Measurements from ENCODE around the gene CDHR3.
"Not testable (repeated sequence)": the region's sequence is repeated elsewhere in the genome, so short reads cannot be mapped to it uniquely, and the experiment has no call there.

Gene CDHR3

GRCh38 chr7:105937411-105937810 lies 25.7 kb upstream of the CDHR3 start:
- H3K4me1 ChIP-seq (ENCODE audit: control insufficient read depth, insufficient read depth, low read length) = peaks cover 32% of the 10 kb centered on the region
- no peak overlapping the region for H3K9ac ChIP-seq (ENCODE audit: low read length)
- no peaks in the 10 kb centered on the region for H3K9me3 ChIP-seq (ENCODE audit: control insufficient read depth, low read length)
- no peak for DNase-seq (ENCODE audit: low read depth)
- H3K36me3 ChIP-seq (ENCODE audit: control insufficient read depth, insufficient read depth, low read length, severe bottlenecking) = no peaks in the 10 kb centered on the region
- H3K27me3 ChIP-seq (replicated peaks; ENCODE audit: control insufficient read depth, insufficient read depth, low read length) = no peaks in the 10 kb centered on the region
- no peak overlapping the region for H3K4me3 ChIP-seq (ENCODE audit: low read length)

GRCh38 chr7:105940109-105940508 lies 23.0 kb upstream of the CDHR3 start:
- no peak overlapping the region for H3K4me3 ChIP-seq (ENCODE audit: low read length)
- H3K9me3 ChIP-seq (ENCODE audit: control insufficient read depth, low read length) = no peaks in the 10 kb centered on the region
- no peak for DNase-seq (ENCODE audit: low read depth)
- H3K36me3 ChIP-seq (ENCODE audit: control insufficient read depth, insufficient read depth, low read length, severe bottlenecking) = no peaks in the 10 kb centered on the region
- H3K4me1 ChIP-seq (ENCODE audit: control insufficient read depth, insufficient read depth, low read length) = peaks cover 11% of the 10 kb centered on the region
- H3K27me3 ChIP-seq (replicated peaks; ENCODE audit: control insufficient read depth, insufficient read depth, low read length) = no peaks in the 10 kb centered on the region
- no peak overlapping the region for H3K9ac ChIP-seq (ENCODE audit: low read length)

- no peak overlapping the region for H3K9ac ChIP-seq (ENCODE audit: low read length)
- no peak for DNase-seq (ENCODE audit: low read depth)
- H3K36me3 ChIP-seq (ENCODE audit: control insufficient read depth, insufficient read depth, low read length, severe bottlenecking) = no peaks in the 10 kb centered on the region
- no peaks in the 10 kb centered on the region for H3K9me3 ChIP-seq (ENCODE audit: control insufficient read depth, low read length)
- H3K27me3 ChIP-seq (replicated peaks; ENCODE audit: control insufficient read depth, insufficient read depth, low read length) = no peaks in the 10 kb centered on the region
- peaks cover 3% of the 10 kb centered on the region for H3K4me1 ChIP-seq (ENCODE audit: control insufficient read depth, insufficient read depth, low read length)
- H3K4me3 ChIP-seq (ENCODE audit: low read length) = no peak overlapping the region
These were observed 21.5 kb upstream of the CDHR3 start for GRCh38 chr7:105941596-105941995.

GRCh38 chr7:105943486-105943885 lies 19.6 kb upstream of the CDHR3 start:
- no peaks in the 10 kb centered on the region for H3K36me3 ChIP-seq (ENCODE audit: control insufficient read depth, insufficient read depth, low read length, severe bottlenecking)
- no peak overlapping the region for H3K9ac ChIP-seq (ENCODE audit: low read length)
- H3K4me1 ChIP-seq (ENCODE audit: control insufficient read depth, insufficient read depth, low read length) = peaks cover 3% of the 10 kb centered on the region
- no peak overlapping the region for H3K4me3 ChIP-seq (ENCODE audit: low read length)
- DNase-seq (ENCODE audit: low read depth) = no peak
- no peaks in the 10 kb centered on the region for H3K27me3 ChIP-seq (replicated peaks; ENCODE audit: control insufficient read depth, insufficient read depth, low read length)
- H3K9me3 ChIP-seq (ENCODE audit: control insufficient read depth, low read length) = no peaks in the 10 kb centered on the region

- H3K9ac ChIP-seq (ENCODE audit: low read length) = no peak overlapping the region
- peaks cover 3% of the 10 kb centered on the region for H3K4me1 ChIP-seq (ENCODE audit: control insufficient read depth, insufficient read depth, low read length)
- no peak overlapping the region for H3K4me3 ChIP-seq (ENCODE audit: low read length)
- no peak for DNase-seq (ENCODE audit: low read depth)
- H3K9me3 ChIP-seq (ENCODE audit: control insufficient read depth, low read length) = no peaks in the 10 kb centered on the region
- no peaks in the 10 kb centered on the region for H3K36me3 ChIP-seq (ENCODE audit: control insufficient read depth, insufficient read depth, low read length, severe bottlenecking)
- H3K27me3 ChIP-seq (replicated peaks; ENCODE audit: control insufficient read depth, insufficient read depth, low read length) = no peaks in the 10 kb centered on the region
These were observed 17.2 kb upstream of the CDHR3 start for GRCh38 chr7:105945848-105946247.

- Histone ChIP-seq H3K9me3 (ENCODE audit: control insufficient read depth, low read length) (peaks cover 24% of the 10 kb centered on the region), H3K4me1 (ENCODE audit: control insufficient read depth, insufficient read depth, low read length) (no peaks in the 10 kb centered on the region), H3K27me3 (replicated peaks; ENCODE audit: control insufficient read depth, insufficient read depth, low read length) (no peaks in the 10 kb centered on the region), H3K4me3 (ENCODE audit: low read length) (no peak overlapping the region), H3K9ac (ENCODE audit: low read length) (no peak overlapping the region), H3K36me3 (ENCODE audit: control insufficient read depth, insufficient read depth, low read length, severe bottlenecking) (no peaks in the 10 kb centered on the region)
- DNase-seq (ENCODE audit: low read depth) = no peak
These were observed 11.5 kb upstream of the CDHR3 start for GRCh38 chr7:105951597-105951996.

GRCh38 chr7:105952917-105953595 lies 10.0 kb upstream of the CDHR3 start:
- H3K4me3 ChIP-seq (ENCODE audit: low read length) = no peak overlapping the region
- H3K4me1 ChIP-seq (ENCODE audit: control insufficient read depth, insufficient read depth, low read length) = peaks cover 2% of the 10 kb centered on the region
- peaks cover 24% of the 10 kb centered on the region for H3K9me3 ChIP-seq (ENCODE audit: control insufficient read depth, low read length)
- no peak for DNase-seq (ENCODE audit: low read depth)
- H3K27me3 ChIP-seq (replicated peaks; ENCODE audit: control insufficient read depth, insufficient read depth, low read length) = no peaks in the 10 kb centered on the region
- H3K36me3 ChIP-seq (ENCODE audit: control insufficient read depth, insufficient read depth, low read length, severe bottlenecking) = no peaks in the 10 kb centered on the region
- no peak overlapping the region for H3K9ac ChIP-seq (ENCODE audit: low read length)

- no peaks in the 10 kb centered on the region for H3K36me3 ChIP-seq (ENCODE audit: control insufficient read depth, insufficient read depth, low read length, severe bottlenecking)
- peaks cover 4% of the 10 kb centered on the region for H3K4me1 ChIP-seq (ENCODE audit: control insufficient read depth, insufficient read depth, low read length)
- H3K27me3 ChIP-seq (replicated peaks; ENCODE audit: control insufficient read depth, insufficient read depth, low read length) = no peaks in the 10 kb centered on the region
- H3K9me3 ChIP-seq (ENCODE audit: control insufficient read depth, low read length) = peaks cover 24% of the 10 kb centered on the region
- no peak for DNase-seq (ENCODE audit: low read depth)
- H3K9ac ChIP-seq (ENCODE audit: low read length) = no peak overlapping the region
- H3K4me3 ChIP-seq (ENCODE audit: low read length) = no peak overlapping the region
These were observed 8.4 kb upstream of the CDHR3 start for GRCh38 chr7:105954711-105955110.

- not testable (repeated sequence) for H3K4me3 ChIP-seq (ENCODE audit: low read length); H3K36me3 ChIP-seq (ENCODE audit: control insufficient read depth, insufficient read depth, low read length, severe bottlenecking); H3K9ac ChIP-seq (ENCODE audit: low read length); H3K27me3 ChIP-seq (replicated peaks; ENCODE audit: control insufficient read depth, insufficient read depth, low read length); H3K4me1 ChIP-seq (ENCODE audit: control insufficient read depth, insufficient read depth, low read length); DNase-seq (ENCODE audit: low read depth)
- peaks cover 24% of the 10 kb centered on the region for H3K9me3 ChIP-seq (ENCODE audit: control insufficient read depth, low read length)
These were observed 7.2 kb upstream of the CDHR3 start for GRCh38 chr7:105955651-105956466.

- DNase-seq (ENCODE audit: low read depth) = no peak
- H3K4me1 ChIP-seq (ENCODE audit: control insufficient read depth, insufficient read depth, low read length) = peaks cover 4% of the 10 kb centered on the region
- no peaks in the 10 kb centered on the region for H3K27me3 ChIP-seq (replicated peaks; ENCODE audit: control insufficient read depth, insufficient read depth, low read length)
- no peak overlapping the region for H3K4me3 ChIP-seq (ENCODE audit: low read length)
- peaks cover 6% of the 10 kb centered on the region for H3K9me3 ChIP-seq (ENCODE audit: control insufficient read depth, low read length)
- H3K9ac ChIP-seq (ENCODE audit: low read length) = no peak overlapping the region
- no peaks in the 10 kb centered on the region for H3K36me3 ChIP-seq (ENCODE audit: control insufficient read depth, insufficient read depth, low read length, severe bottlenecking)
These were observed 5.1 kb upstream of the CDHR3 start for GRCh38 chr7:105958012-105958411.

- no peak for DNase-seq (ENCODE audit: low read depth)
- H3K27me3 ChIP-seq (replicated peaks; ENCODE audit: control insufficient read depth, insufficient read depth, low read length) = no peaks in the 10 kb centered on the region
- H3K4me3 ChIP-seq (ENCODE audit: low read length) = no peak overlapping the region
- peaks cover 4% of the 10 kb centered on the region for H3K4me1 ChIP-seq (ENCODE audit: control insufficient read depth, insufficient read depth, low read length)
- H3K36me3 ChIP-seq (ENCODE audit: control insufficient read depth, insufficient read depth, low read length, severe bottlenecking) = no peaks in the 10 kb centered on the region
- H3K9ac ChIP-seq (ENCODE audit: low read length) = no peak overlapping the region
- no peaks in the 10 kb centered on the region for H3K9me3 ChIP-seq (ENCODE audit: control insufficient read depth, low read length)
These were observed 711 bp upstream of the CDHR3 start for GRCh38 chr7:105962353-105962752.
